ENCODE measurements around the gene PHACTR3. TPM values are rescaled to one million over a fixed set of nuclear protein-coding genes. Genes with fewer than 3 reads are reported as not detected.
A peak's percentile ranks its signal among the peaks of the same experiment; 100 is the strongest.
"Not testable (repeated sequence)": the region's sequence is repeated elsewhere in the genome, so short reads cannot be mapped to it uniquely, and the experiment has no call there.

The PHACTR3 gene
- polyA plus RNA-seq, 1 donor, result 12.4 TPM

DNA sequence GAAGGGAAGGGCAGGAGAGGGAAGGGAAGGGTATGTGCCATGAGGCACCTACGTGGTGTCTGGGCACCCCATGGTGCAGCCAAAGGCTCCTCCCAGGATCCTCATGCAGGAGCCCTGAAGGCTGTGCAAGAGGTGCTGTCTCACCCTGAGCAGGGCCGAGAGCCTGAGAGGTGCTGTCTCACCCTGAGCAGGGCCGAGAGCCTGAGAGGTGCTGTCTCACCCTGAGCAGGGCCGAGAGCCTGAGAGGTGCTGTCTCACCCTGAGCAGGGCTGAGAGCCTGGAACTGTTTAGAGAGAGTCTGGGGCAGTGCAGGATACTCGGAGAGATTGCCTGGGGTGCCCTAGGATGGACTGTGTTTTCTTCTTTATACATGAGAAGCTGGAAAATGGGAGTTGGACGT is 14.2 kb downstream of the PHACTR3 start:
- not testable (repeated sequence) for DNase-seq

GRCh38 chr20:59620860-59621505 is 16.6 kb downstream of the PHACTR3 start:
- DNase-seq, result no peak

GRCh38 chr20:59622496-59622895 is 18.2 kb downstream of the PHACTR3 start:
- DNase-seq, result no peak

GRCh38 chr20:59623133-59623532 is 18.8 kb downstream of the PHACTR3 start:
- no peak for DNase-seq

DNA sequence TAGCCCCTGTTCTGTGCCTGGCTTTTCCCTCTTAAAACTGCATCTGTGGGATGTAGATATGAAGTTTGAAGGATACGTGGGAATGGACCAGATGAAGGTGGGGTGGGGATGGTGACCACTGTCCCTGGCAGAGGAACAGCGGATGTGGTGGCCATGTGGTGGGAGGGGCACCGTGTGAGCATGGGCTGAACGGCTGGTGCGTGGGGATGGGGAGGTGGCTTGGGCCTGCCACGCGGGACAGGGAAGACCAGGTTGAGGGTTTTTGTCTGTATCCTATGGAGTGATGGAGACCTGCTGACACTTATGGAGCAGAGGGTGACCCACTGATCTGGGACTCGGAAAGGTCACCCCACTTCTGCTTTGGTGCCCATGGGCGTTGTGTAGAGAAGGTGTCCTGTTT is 19.2 kb downstream of the PHACTR3 start:
- no peak for DNase-seq

DNA sequence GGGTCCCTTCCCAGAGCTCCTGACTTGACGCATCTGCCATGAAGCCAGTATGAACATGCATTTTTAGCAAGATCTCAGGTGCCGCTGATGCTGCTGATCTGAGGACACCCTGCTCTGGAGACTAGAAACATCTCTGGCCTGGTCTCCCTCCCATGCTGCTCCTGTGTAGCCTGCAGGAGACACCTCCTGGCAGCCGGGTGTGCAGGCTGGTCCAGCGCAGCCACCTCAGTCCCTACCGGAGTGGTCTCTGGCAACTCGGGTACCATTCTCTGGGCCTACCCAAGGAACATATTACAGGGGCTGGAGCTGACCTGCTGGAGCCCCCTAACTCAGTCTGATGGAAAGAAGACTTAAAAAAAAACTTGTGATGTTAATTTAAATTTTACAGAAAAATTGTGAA is 20.1 kb downstream of the PHACTR3 start:
- no peak for DNase-seq

- no peak for DNase-seq
Observed at GRCh38 chr20:59625214-59625922, 21.0 kb downstream of the PHACTR3 start.

DNA sequence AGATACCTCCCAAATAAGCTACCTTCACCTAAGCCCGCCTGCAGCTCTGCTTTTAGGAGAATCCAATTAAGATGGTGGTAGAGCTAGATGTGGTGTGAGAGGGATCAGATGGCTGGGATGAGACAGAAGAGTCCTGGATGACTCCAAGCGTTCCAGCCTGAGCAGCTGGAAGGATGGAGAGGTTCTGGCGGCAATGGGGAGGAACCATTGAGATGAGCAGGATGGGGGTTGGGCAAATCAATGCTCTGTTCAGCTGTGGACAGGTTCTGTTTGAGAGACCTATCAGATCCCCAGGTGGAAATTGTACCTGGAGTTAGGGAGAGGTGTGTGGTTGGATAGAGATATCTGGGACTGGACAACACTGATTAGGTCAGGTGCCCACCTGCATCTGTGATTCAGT is 23.0 kb downstream of the PHACTR3 start:
- no peak for DNase-seq

- no peak for DNase-seq
Observed at GRCh38 chr20:59628171-59628570, 23.8 kb downstream of the PHACTR3 start.

GRCh38 chr20:59629141-59630045 is 25.1 kb downstream of the PHACTR3 start:
- no peak for DNase-seq

GRCh38 chr20:59630526-59630925 is 26.2 kb downstream of the PHACTR3 start:
- no peak for DNase-seq

GRCh38 chr20:59631751-59632540 is 27.6 kb downstream of the PHACTR3 start:
- DNase-seq, result no peak

GRCh38 chr20:59632541-59633113 is 28.3 kb downstream of the PHACTR3 start:
- DNase-seq, result no peak

- peak; percentile 29 for DNase-seq
Observed at GRCh38 chr20:59633656-59634251, 29.4 kb downstream of the PHACTR3 start.

GRCh38 chr20:59634435-59635005 is 30.2 kb downstream of the PHACTR3 start:
- no peak for DNase-seq

DNA sequence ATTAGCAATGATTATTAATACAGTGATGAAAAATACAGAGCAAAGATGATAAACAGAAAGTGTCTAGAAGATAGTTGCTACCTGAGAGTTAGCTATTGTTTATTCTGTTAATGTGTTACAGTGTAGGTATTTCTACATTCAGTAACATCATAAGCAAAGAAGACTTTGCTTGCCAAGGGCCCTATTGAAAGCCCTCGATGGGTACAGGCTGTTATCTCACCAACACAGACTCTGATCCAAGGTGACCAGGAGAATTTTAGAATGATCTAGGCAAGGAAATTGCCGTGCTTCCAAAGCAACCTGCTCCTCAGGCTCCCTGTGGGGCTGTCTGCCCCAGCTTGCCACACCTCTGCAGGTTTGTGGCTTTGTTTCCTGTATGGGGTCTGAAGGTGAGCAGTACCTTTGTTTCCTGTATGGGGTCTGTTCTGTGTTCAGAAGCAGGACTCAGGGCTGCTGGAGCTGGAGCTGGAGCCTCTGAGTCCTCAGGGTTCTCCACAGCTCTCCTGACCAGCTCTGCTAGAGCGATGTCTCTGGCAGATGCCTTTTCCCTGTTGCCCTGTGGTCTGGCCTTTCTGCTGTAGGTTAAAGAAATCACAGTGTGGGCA is 32.5 kb downstream of the PHACTR3 start:
- no peak for DNase-seq

DNA sequence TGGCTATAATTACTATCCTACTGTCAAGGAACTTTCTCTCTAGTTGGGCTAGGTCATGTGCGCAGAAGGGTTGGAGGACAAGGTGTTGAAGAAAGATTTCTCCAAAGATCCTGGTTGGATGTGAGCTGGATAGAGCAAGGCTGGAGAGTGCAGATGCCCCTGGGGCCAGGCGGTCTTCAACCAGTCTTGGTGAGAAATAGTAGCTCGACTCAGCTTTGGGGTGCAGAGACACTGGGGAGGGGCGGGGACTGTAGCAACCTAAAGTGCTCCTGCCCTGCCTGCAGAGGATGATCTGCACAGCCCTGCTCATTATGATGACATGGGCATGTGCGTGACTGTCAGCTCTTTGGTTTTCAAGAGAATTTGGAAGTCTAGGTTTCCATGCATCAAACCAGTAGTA is 35.9 kb downstream of the PHACTR3 start:
- DNase-seq, result no peak

DNA sequence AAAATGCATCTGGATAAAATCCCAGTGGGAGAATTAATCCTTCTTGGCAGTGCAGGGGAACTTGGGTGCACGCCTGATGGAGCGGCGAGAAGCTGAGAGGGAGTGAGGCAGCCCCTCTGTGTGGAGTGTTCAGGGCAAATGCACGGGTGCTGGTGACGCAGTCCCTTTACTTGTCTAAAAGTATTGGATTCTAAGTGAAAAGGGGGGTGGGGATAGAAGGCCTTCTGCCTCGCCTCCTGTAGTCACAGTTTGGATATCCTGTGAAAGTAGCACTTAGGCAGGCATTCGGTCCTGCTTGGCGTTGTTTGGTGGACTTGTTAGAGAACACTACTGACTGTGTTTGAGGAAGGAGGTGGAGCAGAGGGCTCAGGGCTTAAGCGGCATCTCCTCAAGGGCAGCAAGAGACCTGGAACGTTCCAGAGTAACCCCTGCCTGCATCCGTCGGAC is 39.3 kb downstream of the PHACTR3 start:
- no peak for DNase-seq

DNA sequence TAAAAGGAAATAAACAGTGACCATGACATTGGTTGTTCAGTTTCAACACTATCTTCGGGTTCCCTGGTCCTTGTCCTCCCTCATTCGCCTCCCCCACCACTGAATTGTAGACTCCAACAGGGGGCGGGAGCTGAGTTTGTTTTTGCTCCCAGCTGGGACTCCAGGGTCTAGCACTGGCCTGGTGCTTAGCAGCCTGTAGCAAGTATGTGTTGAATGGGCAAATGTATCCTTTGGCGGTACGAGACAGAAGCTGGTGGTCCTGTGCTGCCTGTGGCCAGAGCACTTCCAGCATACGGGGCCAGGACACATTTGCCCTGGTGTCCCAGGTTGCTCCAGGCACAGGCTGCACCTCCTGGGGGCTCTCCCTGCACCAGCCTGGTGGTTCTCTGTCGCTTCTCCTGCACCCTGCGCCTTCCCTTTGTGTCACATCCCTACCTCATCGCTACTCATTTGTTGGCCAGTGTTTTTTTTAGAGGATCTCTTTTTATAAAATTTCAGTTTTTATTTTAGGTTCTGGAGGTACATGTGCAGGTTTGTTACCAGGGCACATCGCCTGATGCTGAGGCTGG is 40.1 kb downstream of the PHACTR3 start:
- no peak for DNase-seq

DNA sequence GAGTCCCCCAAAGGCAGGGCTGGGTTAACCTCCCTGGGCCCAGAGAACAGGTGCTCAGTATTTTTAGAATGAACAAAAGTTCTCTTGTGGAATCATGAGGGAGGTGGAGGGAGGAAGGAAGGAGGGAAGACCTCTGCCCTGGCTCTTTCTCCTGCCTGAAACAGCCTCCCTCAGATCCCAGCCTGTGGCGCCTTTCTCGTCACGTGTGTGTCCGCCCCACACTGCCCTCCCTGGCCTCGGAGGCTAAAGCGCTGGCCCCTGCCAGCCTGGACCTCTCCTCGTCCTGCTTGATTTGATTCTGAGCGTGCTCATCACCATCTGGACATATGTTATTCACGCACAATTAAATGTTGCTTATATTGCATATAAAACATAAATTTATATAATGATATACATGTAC is 40.9 kb downstream of the PHACTR3 start:
- DNase-seq, result no peak

All from left kidney (tissue), 2 donors.